Sigmoid colon (tissue), 4 donors: ENCODE data around the gene ABCD4.

Experiments used
- CTCF ChIP-seq, 4 experiments: fragments of 450-650 bp in 3 of 4; fragments of 200-600 bp in 1 of 4; IDR thresholded peaks; one replicate each; pipeline ENCODE4 v1.5.1; 2016 to 2019; ENCODE audit warnings: antibody characterized with exemption in 4 of 4, mild to moderate bottlenecking in 3 of 4, moderate library complexity in 2 of 4
- EP300 ChIP-seq, 4 donors: sonication (generic); formaldehyde crosslinking; IDR thresholded peaks; one replicate each; pipeline ENCODE4 v1.6.1; 2017; ENCODE audit warnings: antibody characterized with exemption in 4 of 4
- POLR2A ChIP-seq, 2 donors: fragments of 450-650 bp; IDR thresholded peaks; one replicate each; pipeline ENCODE4 v1.6.1; 2016; ENCODE audit warnings: antibody characterized with exemption in 2 of 2, mild to moderate bottlenecking in 2 of 2, moderate library complexity in 2 of 2
- POLR2AphosphoS5 ChIP-seq, 4 donors: sonication (generic); formaldehyde crosslinking; IDR thresholded peaks; one replicate each; pipeline ENCODE4 v1.6.1; 2017; ENCODE audit warnings: antibody characterized with exemption in 4 of 4

GRCh38 chr14:74244115-74244514 is 58.6 kb downstream of the ABCD4 start:
- TF ChIP-seq CTCF (IDR thresholded peaks at IDR 0.05) (no peak), POLR2A (IDR thresholded peaks at IDR 0.05) (no peak), EP300 (IDR thresholded peaks at IDR 0.05) (no peak), POLR2AphosphoS5 (IDR thresholded peaks at IDR 0.05) (no peak)
